WTC11 (cell line): ENCODE results near the gene PKP1. TPM values are rescaled to one million over a fixed set of nuclear protein-coding genes. Genes with fewer than 3 reads are reported as not detected.

Source experiments
- AR ChIP-seq: fragments of 250-450 bp; sonication (Bioruptor Pico); IDR thresholded peaks from 2 replicates; pipeline ENCODE4 v1.9.0; 2021; ENCODE audit warnings: mild to moderate bottlenecking
- ARID4B ChIP-seq: sonication (generic); formaldehyde crosslinking; IDR thresholded peaks from 2 replicates; pipeline ENCODE4 v1.8.0; 2023; ENCODE audit warnings: missing genetic modification reagents, mild to moderate bottlenecking, borderline replicate concordance
- CBFB ChIP-seq: sonication (generic); formaldehyde crosslinking; IDR thresholded peaks from 2 replicates; pipeline ENCODE4 v1.8.1; 2022; ENCODE audit warnings: mild to moderate bottlenecking, low read depth, missing genetic modification reagents
- CREM ChIP-seq: sonication (generic); formaldehyde crosslinking; IDR thresholded peaks from 2 replicates; pipeline ENCODE4 v1.8.1; 2022; ENCODE audit warnings: mild to moderate bottlenecking, missing genetic modification reagents, moderate library complexity
- ERG ChIP-seq: fragments of 250-450 bp; sonication (Bioruptor Pico); IDR thresholded peaks from 2 replicates; pipeline ENCODE4 v1.8.0; 2021; ENCODE audit warnings: mild to moderate bottlenecking
- HMGXB4 ChIP-seq: sonication (generic); formaldehyde crosslinking; IDR thresholded peaks from 2 replicates; pipeline ENCODE4 v1.8.1; 2023; ENCODE audit warnings: mild to moderate bottlenecking, moderate library complexity, missing genetic modification reagents
- IRF2 ChIP-seq: sonication (generic); formaldehyde crosslinking; IDR thresholded peaks from 2 replicates; pipeline ENCODE4 v1.8.0; 2022; ENCODE audit warnings: low read depth, missing genetic modification reagents, borderline replicate concordance
- NFATC4 ChIP-seq: fragments of 250-450 bp; sonication (Bioruptor Pico); IDR thresholded peaks from 2 replicates; pipeline ENCODE4 v1.9.0; 2021; ENCODE audit warnings: mild to moderate bottlenecking
- NFE2L1 ChIP-seq: sonication (generic); formaldehyde crosslinking; IDR thresholded peaks from 2 replicates; pipeline ENCODE4 v1.8.1; 2023; ENCODE audit warnings: missing genetic modification reagents
- SMAD4 ChIP-seq: sonication (generic); formaldehyde crosslinking; IDR thresholded peaks from 2 replicates; pipeline ENCODE4 v1.8.0; 2022; ENCODE audit warnings: mild to moderate bottlenecking, missing genetic modification reagents
- STAT6 ChIP-seq: sonication (generic); formaldehyde crosslinking; conservative IDR thresholded peaks from 2 replicates; pipeline ENCODE4 v1.8.1; 2023; ENCODE audit warnings: mild to moderate bottlenecking, low read depth, missing genetic modification reagents, moderate library complexity
- ZBTB43 ChIP-seq: sonication (generic); formaldehyde crosslinking; IDR thresholded peaks from 2 replicates; pipeline ENCODE4 v1.8.1; 2023; ENCODE audit warnings: mild to moderate bottlenecking, missing genetic modification reagents
- ZNF425 ChIP-seq: fragments of 250-450 bp; sonication (Bioruptor Pico); conservative IDR thresholded peaks from 2 replicates; pipeline ENCODE4 v1.9.0; 2021; ENCODE audit warnings: mild to moderate bottlenecking
- total RNA-seq: library from RNA; stranded (reverse); gene quantifications from 3 replicates; pipeline ENCODE4 v1.2.3, GENCODE V29; 2021
- TF ChIP-seq, protein P1 (sequence below): fragments of 250-450 bp; sonication (Bioruptor Pico); IDR thresholded peaks from 2 replicates; pipeline ENCODE4 v1.9.0; 2021; ENCODE audit warnings: moderate library complexity, mild to moderate bottlenecking, inconsistent platforms, borderline replicate concordance
- TF ChIP-seq, protein P2 (sequence below): sonication (generic); formaldehyde crosslinking; IDR thresholded peaks from 2 replicates; pipeline ENCODE4 v1.8.0; 2022; ENCODE audit warnings: mild to moderate bottlenecking, missing genetic modification reagents
- TF ChIP-seq, protein P3 (sequence below): sonication (generic); formaldehyde crosslinking; IDR thresholded peaks from 2 replicates; pipeline ENCODE4 v1.8.0; 2022; ENCODE audit warnings: mild to moderate bottlenecking, missing genetic modification reagents

The PKP1 gene
- total RNA-seq, 1 experiment from 2014 or later = 0.24 TPM

DNA sequence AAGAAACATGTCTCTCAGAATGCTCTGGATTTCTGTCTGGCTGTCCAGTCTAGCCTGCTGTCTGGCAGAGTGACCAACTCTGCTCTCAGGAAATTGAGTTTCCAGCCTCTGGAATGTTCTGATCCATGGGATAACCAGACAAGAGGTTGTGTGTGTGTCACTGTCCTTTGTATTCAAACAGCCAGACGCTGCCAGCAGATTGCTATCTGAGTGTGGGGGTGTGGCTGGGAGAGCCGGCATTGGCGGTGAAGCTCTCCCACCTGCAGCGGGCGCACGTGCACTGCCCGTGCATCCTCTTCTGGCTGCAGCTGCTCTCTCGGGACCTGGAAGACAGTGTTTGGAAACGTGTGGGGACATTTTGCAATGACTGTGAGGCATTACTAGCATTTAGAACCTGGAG is 26.1 kb downstream of the PKP1 start (continued):
- TF ChIP-seq AR (no peak), ZBTB43 (CRISPR knock-in tag) (peak; percentile 79; the same call in 1 of the 2 replicates), IRF2 (CRISPR knock-in tag) (no peak), NFATC4 (no peak), ERG (no peak), SMAD4 (CRISPR knock-in tag) (peak; percentile 86), ZNF425 (no peak), CREM (CRISPR knock-in tag) (0 out of 2 replicates have a peak, but pooled peaks have one; percentile 31), NFE2L1 (peak; percentile 86), HMGXB4 (CRISPR knock-in tag) (no peak; the same call in 1 of the 2 replicates), STAT6 (CRISPR knock-in tag) (no peak), CBFB (no peak), ARID4B (CRISPR knock-in tag) (peak; percentile 88)
- TF ChIP-seq, protein P1, sequence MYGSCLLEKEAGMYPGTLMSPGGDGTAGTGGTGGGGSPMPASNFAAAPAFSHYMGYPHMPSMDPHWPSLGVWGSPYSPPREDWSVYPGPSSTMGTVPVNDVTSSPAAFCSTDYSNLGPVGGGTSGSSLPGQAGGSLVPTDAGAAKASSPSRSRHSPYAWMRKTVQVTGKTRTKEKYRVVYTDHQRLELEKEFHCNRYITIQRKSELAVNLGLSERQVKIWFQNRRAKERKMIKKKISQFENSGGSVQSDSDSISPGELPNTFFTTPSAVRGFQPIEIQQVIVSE = no peak
- TF ChIP-seq, protein P2, sequence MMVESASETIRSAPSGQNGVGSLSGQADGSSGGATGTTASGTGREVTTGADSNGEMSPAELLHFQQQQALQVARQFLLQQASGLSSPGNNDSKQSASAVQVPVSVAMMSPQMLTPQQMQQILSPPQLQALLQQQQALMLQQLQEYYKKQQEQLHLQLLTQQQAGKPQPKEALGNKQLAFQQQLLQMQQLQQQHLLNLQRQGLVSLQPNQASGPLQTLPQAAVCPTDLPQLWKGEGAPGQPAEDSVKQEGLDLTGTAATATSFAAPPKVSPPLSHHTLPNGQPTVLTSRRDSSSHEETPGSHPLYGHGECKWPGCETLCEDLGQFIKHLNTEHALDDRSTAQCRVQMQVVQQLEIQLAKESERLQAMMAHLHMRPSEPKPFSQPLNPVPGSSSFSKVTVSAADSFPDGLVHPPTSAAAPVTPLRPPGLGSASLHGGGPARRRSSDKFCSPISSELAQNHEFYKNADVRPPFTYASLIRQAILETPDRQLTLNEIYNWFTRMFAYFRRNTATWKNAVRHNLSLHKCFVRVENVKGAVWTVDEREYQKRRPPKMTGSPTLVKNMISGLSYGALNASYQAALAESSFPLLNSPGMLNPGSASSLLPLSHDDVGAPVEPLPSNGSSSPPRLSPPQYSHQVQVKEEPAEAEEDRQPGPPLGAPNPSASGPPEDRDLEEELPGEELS = no peak
- TF ChIP-seq, protein P3, sequence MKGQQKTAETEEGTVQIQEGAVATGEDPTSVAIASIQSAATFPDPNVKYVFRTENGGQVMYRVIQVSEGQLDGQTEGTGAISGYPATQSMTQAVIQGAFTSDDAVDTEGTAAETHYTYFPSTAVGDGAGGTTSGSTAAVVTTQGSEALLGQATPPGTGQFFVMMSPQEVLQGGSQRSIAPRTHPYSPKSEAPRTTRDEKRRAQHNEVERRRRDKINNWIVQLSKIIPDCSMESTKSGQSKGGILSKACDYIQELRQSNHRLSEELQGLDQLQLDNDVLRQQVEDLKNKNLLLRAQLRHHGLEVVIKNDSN (CRISPR knock-in tag) = peak; percentile 78; the same call in 1 of the 2 replicates
